Esophagus squamous epithelium (tissue), 4 donors: Measurements from ENCODE around the gene OPTC.

ENCODE experiments used
- CTCF ChIP-seq, 6 experiments: fragments of 450-650 bp in 4 of 6; fragments of 200-600 bp in 2 of 6; sonication (generic) in 2 of 6; IDR thresholded peaks; one replicate each; pipeline ENCODE4 v1.5.1; 2016 to 2019; ENCODE audit warnings: antibody characterized with exemption in 6 of 6, mild to moderate bottlenecking in 4 of 6, moderate library complexity in 4 of 6
- POLR2A ChIP-seq, 4 donors: fragments of 450-650 bp; IDR thresholded peaks; one replicate each; pipeline ENCODE4 v1.6.1; 2017; ENCODE audit warnings: antibody characterized with exemption in 4 of 4, mild to moderate bottlenecking in 4 of 4, moderate library complexity in 3 of 4

DNA sequence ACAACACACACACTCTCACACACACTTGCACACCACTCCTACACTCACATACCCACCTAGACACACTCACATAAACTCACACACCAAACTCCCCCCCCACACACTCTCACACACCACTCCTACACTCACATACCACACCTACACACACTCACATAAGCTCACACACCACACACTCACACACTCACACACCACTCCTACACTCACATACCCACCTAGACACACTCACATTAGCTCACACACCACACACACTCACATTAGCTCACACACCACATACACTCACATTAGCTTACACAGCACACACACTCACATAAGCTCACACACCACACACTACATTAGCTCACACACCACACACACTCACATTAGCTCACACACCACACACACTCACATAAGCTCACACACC lies 33.1 kb downstream of the OPTC start:
- TF ChIP-seq CTCF (IDR thresholded peaks at IDR 0.05) (no peak), POLR2A (IDR thresholded peaks at IDR 0.05) (no peak)
